ENCODE measurements around the gene MCM5.
"Not testable (repeated sequence)": the region's sequence is repeated elsewhere in the genome, so short reads cannot be mapped to it uniquely, and the experiment has no call there.

Gene MCM5

GRCh38 chr22:35470903-35471321 is 71.0 kb downstream of the MCM5 start:
- no peak overlapping the region for H2BK12ac ChIP-seq (ENCODE audit: low read length)
- H3K4me2 ChIP-seq (ENCODE audit: insufficient read depth, low read length, poor library complexity, severe bottlenecking): no peak overlapping the region
- H3K36me3 ChIP-seq (replicated peaks in 1 of 2; ENCODE audit: control insufficient read depth in 2 of 2, insufficient read depth in 2 of 2, low read length in 2 of 2): peaks cover 0 to 2% of the 10 kb centered on the region in 2 donors
- no peak overlapping the region for H3K18ac ChIP-seq (ENCODE audit: low read length)
- no peak overlapping the region for H3K27ac ChIP-seq (replicated peaks; ENCODE audit: low read length)
- no peaks in the 10 kb centered on the region for H3K79me1 ChIP-seq (ENCODE audit: low read depth, low read length)
- whole genome bisulfite sequencing, 2 donors (ENCODE audit: extremely low coverage in 2 of 2, insufficient read length in 2 of 2, insufficient replicate concordance in 1 of 2): no CpG with 5 or more reads among the region's 6 CpGs
- no peak overlapping the region for H2BK15ac ChIP-seq (ENCODE audit: low read length)
- H3K23ac ChIP-seq (ENCODE audit: low read depth, low read length, poor library complexity): no peak overlapping the region
- peaks cover 0 to 9% of the 10 kb centered on the region in 2 donors for H3K9me3 ChIP-seq (replicated peaks in 1 of 2; ENCODE audit: control insufficient read depth in 2 of 2, insufficient read depth in 1 of 2, low read depth in 1 of 2, low read length in 2 of 2)
- H3K4me1 ChIP-seq (ENCODE audit: control insufficient read depth in 2 of 2, insufficient read depth in 1 of 2, low read depth in 1 of 2, low read length in 2 of 2): peaks cover 7 to 11% of the 10 kb centered on the region in 2 donors
- H3K9ac ChIP-seq (ENCODE audit: low read depth, low read length, poor library complexity): no peak overlapping the region
- H3K14ac ChIP-seq (ENCODE audit: low read length): no peak overlapping the region
- no peak overlapping the region for H2BK5ac ChIP-seq (ENCODE audit: low read length)
- no peak overlapping the region for H2AFZ ChIP-seq (ENCODE audit: low read length)
- H4K91ac ChIP-seq (ENCODE audit: low read depth, low read length, poor library complexity): no peak overlapping the region
- H3K4ac ChIP-seq (ENCODE audit: low read length): no peak overlapping the region
- no peak overlapping the region for H4K8ac ChIP-seq (ENCODE audit: low read depth, low read length)
- H3K4me3 ChIP-seq (ENCODE audit: low read length in 2 of 2): no peak overlapping the region
- H2BK120ac ChIP-seq (ENCODE audit: low read depth, low read length): no peak overlapping the region
- no peak for DNase-seq (ENCODE audit: low spot score)
- H3K27me3 ChIP-seq (ENCODE audit: control insufficient read depth in 3 of 3, insufficient read depth in 3 of 3, low read depth in 1 of 3, low read length in 3 of 3): no peaks in the 10 kb centered on the region
- H2AK5ac ChIP-seq (ENCODE audit: low read depth, low read length): no peak overlapping the region

- not testable (repeated sequence) for H3K79me1 ChIP-seq (ENCODE audit: low read depth, low read length); H3K18ac ChIP-seq (ENCODE audit: low read length); H3K27me3 ChIP-seq (ENCODE audit: control insufficient read depth in 3 of 3, insufficient read depth in 3 of 3, low read depth in 1 of 3, low read length in 3 of 3); H4K91ac ChIP-seq (ENCODE audit: low read depth, low read length, poor library complexity); H3K4ac ChIP-seq (ENCODE audit: low read length); H3K36me3 ChIP-seq (replicated peaks in 1 of 2; ENCODE audit: control insufficient read depth in 2 of 2, insufficient read depth in 2 of 2, low read length in 2 of 2); DNase-seq (ENCODE audit: low spot score); H3K9me3 ChIP-seq (replicated peaks in 1 of 2; ENCODE audit: control insufficient read depth in 2 of 2, insufficient read depth in 1 of 2, low read depth in 1 of 2, low read length in 2 of 2); H2AFZ ChIP-seq (ENCODE audit: low read length); H3K14ac ChIP-seq (ENCODE audit: low read length); H3K27ac ChIP-seq (replicated peaks; ENCODE audit: low read length); H2BK12ac ChIP-seq (ENCODE audit: low read length); H3K23ac ChIP-seq (ENCODE audit: low read depth, low read length, poor library complexity); H2AK5ac ChIP-seq (ENCODE audit: low read depth, low read length); H3K4me3 ChIP-seq (ENCODE audit: low read length in 2 of 2); H4K8ac ChIP-seq (ENCODE audit: low read depth, low read length); H2BK15ac ChIP-seq (ENCODE audit: low read length); H3K9ac ChIP-seq (ENCODE audit: low read depth, low read length, poor library complexity); H2BK5ac ChIP-seq (ENCODE audit: low read length); H3K4me2 ChIP-seq (ENCODE audit: insufficient read depth, low read length, poor library complexity, severe bottlenecking); H2BK120ac ChIP-seq (ENCODE audit: low read depth, low read length)
- no CpG with 5 or more reads among the region's 4 CpGs for WGBS, 2 donors (ENCODE audit: extremely low coverage in 2 of 2, insufficient read length in 2 of 2, insufficient replicate concordance in 1 of 2)
- peaks cover 10 to 11% of the 10 kb centered on the region in 2 donors for H3K4me1 ChIP-seq (ENCODE audit: control insufficient read depth in 2 of 2, insufficient read depth in 1 of 2, low read depth in 1 of 2, low read length in 2 of 2)
These were observed 71.6 kb downstream of the MCM5 start for GRCh38 chr22:35471566-35471965.

DNA sequence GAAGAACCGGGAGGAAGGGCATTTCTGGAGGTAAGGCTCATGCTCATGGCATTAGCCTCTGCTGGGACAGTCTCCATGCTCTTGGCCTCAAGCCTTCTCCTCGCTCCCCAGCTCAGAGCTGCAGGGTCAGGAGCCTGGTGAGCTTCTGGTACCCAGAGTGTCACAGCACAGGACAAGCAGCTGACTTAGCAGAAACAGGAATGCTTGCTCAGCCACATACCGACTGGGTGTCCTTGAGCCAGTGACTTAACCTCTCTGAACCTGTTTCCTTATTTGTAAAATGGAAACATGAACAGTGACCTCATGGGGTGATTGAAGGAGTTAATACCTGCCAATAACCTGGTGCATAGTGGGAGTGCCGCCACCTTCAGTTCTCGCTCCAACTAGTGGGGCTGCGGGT is 72.5 kb downstream of the MCM5 start:
- Histone ChIP-seq H3K18ac (ENCODE audit: low read length) (no peak overlapping the region), H2AFZ (ENCODE audit: low read length) (no peak overlapping the region), H3K4me3 (ENCODE audit: low read length in 2 of 2) (no peak overlapping the region), H3K14ac (ENCODE audit: low read length) (peak overlapping the region; percentile 64), H2BK5ac (ENCODE audit: low read length) (no peak overlapping the region), H3K79me1 (ENCODE audit: low read depth, low read length) (no peaks in the 10 kb centered on the region), H3K23ac (ENCODE audit: low read depth, low read length, poor library complexity) (no peak overlapping the region), H3K9me3 (replicated peaks in 1 of 2; ENCODE audit: control insufficient read depth in 2 of 2, insufficient read depth in 1 of 2, low read depth in 1 of 2, low read length in 2 of 2) (peaks cover 0 to 9% of the 10 kb centered on the region in 2 donors), H3K4me2 (ENCODE audit: insufficient read depth, low read length, poor library complexity, severe bottlenecking) (no peak overlapping the region), H2AK5ac (ENCODE audit: low read depth, low read length) (peak overlapping the region; percentile 50), H2BK15ac (ENCODE audit: low read length) (no peak overlapping the region), H3K27me3 (ENCODE audit: control insufficient read depth in 3 of 3, insufficient read depth in 3 of 3, low read depth in 1 of 3, low read length in 3 of 3) (no peaks in the 10 kb centered on the region), H4K8ac (ENCODE audit: low read depth, low read length) (no peak overlapping the region), H2BK120ac (ENCODE audit: low read depth, low read length) (no peak overlapping the region), H3K36me3 (replicated peaks in 1 of 2; ENCODE audit: control insufficient read depth in 2 of 2, insufficient read depth in 2 of 2, low read length in 2 of 2) (peaks cover 0 to 2% of the 10 kb centered on the region in 2 donors), H3K4me1 (ENCODE audit: control insufficient read depth in 2 of 2, insufficient read depth in 1 of 2, low read depth in 1 of 2, low read length in 2 of 2) (peaks cover 9% of the 10 kb centered on the region in 2 donors), H4K91ac (ENCODE audit: low read depth, low read length, poor library complexity) (no peak overlapping the region), H3K9ac (ENCODE audit: low read depth, low read length, poor library complexity) (no peak overlapping the region), H3K27ac (replicated peaks; ENCODE audit: low read length) (no peak overlapping the region), H3K4ac (ENCODE audit: low read length) (no peak overlapping the region), H2BK12ac (ENCODE audit: low read length) (no peak overlapping the region)
- no CpG with 5 or more reads among the region's 6 CpGs for WGBS, 2 donors (ENCODE audit: extremely low coverage in 2 of 2, insufficient read length in 2 of 2, insufficient replicate concordance in 1 of 2)
- DNase-seq (ENCODE audit: low spot score): no peak

GRCh38 chr22:35473971-35474370 is 74.0 kb downstream of the MCM5 start:
- Histone ChIP-seq H3K18ac (ENCODE audit: low read length) (no peak overlapping the region), H3K27ac (replicated peaks; ENCODE audit: low read length) (no peak overlapping the region), H3K4me3 (ENCODE audit: low read length in 2 of 2) (no peak overlapping the region), H2AFZ (ENCODE audit: low read length) (no peak overlapping the region), H3K27me3 (ENCODE audit: control insufficient read depth in 3 of 3, insufficient read depth in 3 of 3, low read depth in 1 of 3, low read length in 3 of 3) (no peaks in the 10 kb centered on the region), H3K4me2 (ENCODE audit: insufficient read depth, low read length, poor library complexity, severe bottlenecking) (no peak overlapping the region), H4K8ac (ENCODE audit: low read depth, low read length) (peak overlapping the region; percentile 88), H3K9ac (ENCODE audit: low read depth, low read length, poor library complexity) (no peak overlapping the region), H2BK5ac (ENCODE audit: low read length) (no peak overlapping the region), H3K4ac (ENCODE audit: low read length) (no peak overlapping the region), H3K4me1 (ENCODE audit: control insufficient read depth in 2 of 2, insufficient read depth in 1 of 2, low read depth in 1 of 2, low read length in 2 of 2) (peaks cover 0 to 3% of the 10 kb centered on the region in 2 donors), H2AK5ac (ENCODE audit: low read depth, low read length) (no peak overlapping the region), H3K36me3 (replicated peaks in 1 of 2; ENCODE audit: control insufficient read depth in 2 of 2, insufficient read depth in 2 of 2, low read length in 2 of 2) (peaks cover 0 to 2% of the 10 kb centered on the region in 2 donors), H3K23ac (ENCODE audit: low read depth, low read length, poor library complexity) (no peak overlapping the region), H2BK120ac (ENCODE audit: low read depth, low read length) (no peak overlapping the region), H4K91ac (ENCODE audit: low read depth, low read length, poor library complexity) (no peak overlapping the region), H3K79me1 (ENCODE audit: low read depth, low read length) (no peaks in the 10 kb centered on the region), H2BK15ac (ENCODE audit: low read length) (no peak overlapping the region), H3K9me3 (replicated peaks in 1 of 2; ENCODE audit: control insufficient read depth in 2 of 2, insufficient read depth in 1 of 2, low read depth in 1 of 2, low read length in 2 of 2) (peaks cover 0 to 9% of the 10 kb centered on the region in 2 donors), H2BK12ac (ENCODE audit: low read length) (no peak overlapping the region), H3K14ac (ENCODE audit: low read length) (no peak overlapping the region)
- no peak for DNase-seq (ENCODE audit: low spot score)
- WGBS, 2 donors (ENCODE audit: extremely low coverage in 2 of 2, insufficient read length in 2 of 2, insufficient replicate concordance in 1 of 2): no CpG with 5 or more reads among the region's 4 CpGs
